Upper lobe of left lung (tissue), 4 donors: ENCODE data around the gene RNF13.

ENCODE experiments used
- EP300 ChIP-seq, 4 donors: sonication (generic); formaldehyde crosslinking; IDR thresholded peaks; one replicate each; pipeline ENCODE4 v1.5.1; 2017; ENCODE audit warnings: antibody characterized with exemption in 4 of 4, control low read depth in 2 of 4
- POLR2A ChIP-seq, 4 donors: fragments of 450-650 bp; IDR thresholded peaks; one replicate each; pipeline ENCODE4 v1.5.1; 2016 to 2017; ENCODE audit warnings: antibody characterized with exemption in 4 of 4, mild to moderate bottlenecking in 2 of 4
- POLR2AphosphoS5 ChIP-seq, 2 donors: sonication (generic); formaldehyde crosslinking; IDR thresholded peaks; one replicate each; pipeline ENCODE4 v1.5.1; 2017; ENCODE audit warnings: antibody characterized with exemption in 2 of 2
- TF ChIP-seq, protein P1 (sequence below), 6 experiments: fragments of 450-650 bp in 4 of 6; fragments of 200-600 bp in 2 of 6; sonication (generic) in 2 of 6; IDR thresholded peaks; one replicate each; pipeline ENCODE4 v1.5.1; 2016 to 2019; ENCODE audit warnings: antibody characterized with exemption in 6 of 6

- TF ChIP-seq POLR2AphosphoS5 (IDR thresholded peaks at IDR 0.05) (no peak), POLR2A (IDR thresholded peaks at IDR 0.05) (no peak), EP300 (IDR thresholded peaks at IDR 0.05) (no peak)
- TF ChIP-seq, protein P1, sequence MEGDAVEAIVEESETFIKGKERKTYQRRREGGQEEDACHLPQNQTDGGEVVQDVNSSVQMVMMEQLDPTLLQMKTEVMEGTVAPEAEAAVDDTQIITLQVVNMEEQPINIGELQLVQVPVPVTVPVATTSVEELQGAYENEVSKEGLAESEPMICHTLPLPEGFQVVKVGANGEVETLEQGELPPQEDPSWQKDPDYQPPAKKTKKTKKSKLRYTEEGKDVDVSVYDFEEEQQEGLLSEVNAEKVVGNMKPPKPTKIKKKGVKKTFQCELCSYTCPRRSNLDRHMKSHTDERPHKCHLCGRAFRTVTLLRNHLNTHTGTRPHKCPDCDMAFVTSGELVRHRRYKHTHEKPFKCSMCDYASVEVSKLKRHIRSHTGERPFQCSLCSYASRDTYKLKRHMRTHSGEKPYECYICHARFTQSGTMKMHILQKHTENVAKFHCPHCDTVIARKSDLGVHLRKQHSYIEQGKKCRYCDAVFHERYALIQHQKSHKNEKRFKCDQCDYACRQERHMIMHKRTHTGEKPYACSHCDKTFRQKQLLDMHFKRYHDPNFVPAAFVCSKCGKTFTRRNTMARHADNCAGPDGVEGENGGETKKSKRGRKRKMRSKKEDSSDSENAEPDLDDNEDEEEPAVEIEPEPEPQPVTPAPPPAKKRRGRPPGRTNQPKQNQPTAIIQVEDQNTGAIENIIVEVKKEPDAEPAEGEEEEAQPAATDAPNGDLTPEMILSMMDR (IDR thresholded peaks at IDR 0.05): no peak
Observed at GRCh38 chr3:149959443-149959842, 146.4 kb downstream of the RNF13 start.
